Progenitor cell of endocrine pancreas (in vitro differentiated cells): Measurements from ENCODE around the gene VSTM2B. TPM values are rescaled to one million over a fixed set of nuclear protein-coding genes. Genes with fewer than 3 reads are reported as not detected.

Experiments
- DNase-seq: peaks from one replicate; pipeline ENCODE4 v3.0.0; 2021; ENCODE audit warnings: low spot score; ENCODE audit not compliant: unreplicated experiment
- H3K27ac Mint-ChIP-seq: 2 replicates; pipeline ENCODE4 v1.8.0; 2021; ENCODE audit warnings: mild to moderate bottlenecking, moderate library complexity, mixed read lengths
- H3K27me3 Mint-ChIP-seq: 2 replicates; pipeline ENCODE4 v1.8.0; 2021; ENCODE audit warnings: mixed read lengths
- H3K36me3 Mint-ChIP-seq: 2 replicates; pipeline ENCODE4 v1.8.0; 2022; ENCODE audit warnings: mixed read lengths; ENCODE audit not compliant: insufficient read depth
- H3K4me1 Mint-ChIP-seq: 2 replicates; pipeline ENCODE4 v1.8.0; 2021; ENCODE audit warnings: low read depth, mixed read lengths
- H3K4me3 Mint-ChIP-seq: 2 replicates; pipeline ENCODE4 v1.8.0; 2021; ENCODE audit warnings: low read depth, mild to moderate bottlenecking, moderate library complexity, mixed read lengths
- H3K9me3 Mint-ChIP-seq: 2 replicates; pipeline ENCODE4 v1.8.0; 2021; ENCODE audit warnings: low read depth, mixed read lengths
- long read RNA-seq: library from polyadenylated mRNA; unstranded; transcript quantifications from one replicate; pipeline ENCODE4 v2.0.0, GENCODE V29; 2020
- total RNA-seq: library from RNA; stranded (reverse); gene quantifications from 2 replicates; pipeline ENCODE4 v1.2.1, GENCODE V29; 2021
- TF ChIP-seq, protein P1 (sequence below): fragments of 200-600 bp; sonication (generic); IDR thresholded peaks from one replicate; pipeline ENCODE4 v1.5.0; 2021; ENCODE audit warnings: antibody characterized with exemption, mild to moderate bottlenecking; ENCODE audit not compliant: unreplicated experiment

VSTM2B gene
- not detected in 2 replicates for total RNA-seq
- long read RNA-seq: 0 reads

- peak within 1 kb of the TSS; percentile 38 for H3K4me3 Mint-ChIP-seq
- no peaks in the 10 kb centered on the region for H3K9me3 Mint-ChIP-seq
- no peak for DNase-seq
These were observed at the start of gene VSTM2B for GRCh38 chr19:29525901-29526729. Gene VSTM2B (plus strand): TSS chr19:29525994. CDS start chr19:29526584, 590 bp downstream.

DNA sequence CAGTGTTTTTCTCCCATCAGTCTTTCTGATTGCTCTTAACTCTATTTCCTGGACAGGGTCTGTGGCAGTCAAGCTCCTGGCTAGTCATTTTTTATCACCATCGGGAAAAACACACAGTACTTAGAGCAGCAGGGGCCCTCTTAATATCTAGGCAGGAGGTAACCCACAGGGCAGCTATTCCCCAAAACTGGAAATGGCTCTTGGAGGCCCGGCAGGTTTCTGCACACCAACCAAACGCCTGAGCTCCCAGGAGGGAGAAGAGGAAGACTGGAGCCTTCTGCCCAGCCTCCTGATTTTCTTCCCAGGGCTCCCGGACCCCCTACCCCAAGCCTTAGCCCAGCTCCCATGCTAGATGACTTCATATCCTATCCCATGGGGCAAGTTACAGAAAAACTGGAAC is 49.3 kb upstream of the VSTM2B start:
- H3K36me3 Mint-ChIP-seq: no peaks in the 10 kb centered on the region
- peaks cover 32% of the 10 kb centered on the region for H3K27me3 Mint-ChIP-seq
- TF ChIP-seq, protein P1, sequence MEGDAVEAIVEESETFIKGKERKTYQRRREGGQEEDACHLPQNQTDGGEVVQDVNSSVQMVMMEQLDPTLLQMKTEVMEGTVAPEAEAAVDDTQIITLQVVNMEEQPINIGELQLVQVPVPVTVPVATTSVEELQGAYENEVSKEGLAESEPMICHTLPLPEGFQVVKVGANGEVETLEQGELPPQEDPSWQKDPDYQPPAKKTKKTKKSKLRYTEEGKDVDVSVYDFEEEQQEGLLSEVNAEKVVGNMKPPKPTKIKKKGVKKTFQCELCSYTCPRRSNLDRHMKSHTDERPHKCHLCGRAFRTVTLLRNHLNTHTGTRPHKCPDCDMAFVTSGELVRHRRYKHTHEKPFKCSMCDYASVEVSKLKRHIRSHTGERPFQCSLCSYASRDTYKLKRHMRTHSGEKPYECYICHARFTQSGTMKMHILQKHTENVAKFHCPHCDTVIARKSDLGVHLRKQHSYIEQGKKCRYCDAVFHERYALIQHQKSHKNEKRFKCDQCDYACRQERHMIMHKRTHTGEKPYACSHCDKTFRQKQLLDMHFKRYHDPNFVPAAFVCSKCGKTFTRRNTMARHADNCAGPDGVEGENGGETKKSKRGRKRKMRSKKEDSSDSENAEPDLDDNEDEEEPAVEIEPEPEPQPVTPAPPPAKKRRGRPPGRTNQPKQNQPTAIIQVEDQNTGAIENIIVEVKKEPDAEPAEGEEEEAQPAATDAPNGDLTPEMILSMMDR: no peak
- no peaks in the 10 kb centered on the region for H3K4me1 Mint-ChIP-seq
- H3K27ac Mint-ChIP-seq: no peak overlapping the region
- no peak overlapping the region for H3K4me3 Mint-ChIP-seq
- peaks cover 5% of the 10 kb centered on the region for H3K9me3 Mint-ChIP-seq
- DNase-seq: no peak

More at GRCh38 chr19:29525901-29526729, at the start of gene VSTM2B:
- Mint-ChIP-seq H3K4me1 (peaks cover 14% of the 10 kb centered on the region), H3K27me3 (peaks cover 81% of the 10 kb centered on the region), H3K36me3 (no peaks in the 10 kb centered on the region), H3K27ac (no peak within 1 kb of the TSS)
- TF ChIP-seq, protein P1: no peak

GRCh38 chr19:29477831-29478577 is 47.8 kb upstream of the VSTM2B start:
- TF ChIP-seq, protein P1: no peak
- H3K36me3 Mint-ChIP-seq: no peaks in the 10 kb centered on the region
- no peak overlapping the region for H3K4me3 Mint-ChIP-seq
- no peaks in the 10 kb centered on the region for H3K4me1 Mint-ChIP-seq
- DNase-seq: no peak
- peaks cover 34% of the 10 kb centered on the region for H3K27me3 Mint-ChIP-seq
- peaks cover 5% of the 10 kb centered on the region for H3K9me3 Mint-ChIP-seq
- H3K27ac Mint-ChIP-seq: no peak overlapping the region

DNA sequence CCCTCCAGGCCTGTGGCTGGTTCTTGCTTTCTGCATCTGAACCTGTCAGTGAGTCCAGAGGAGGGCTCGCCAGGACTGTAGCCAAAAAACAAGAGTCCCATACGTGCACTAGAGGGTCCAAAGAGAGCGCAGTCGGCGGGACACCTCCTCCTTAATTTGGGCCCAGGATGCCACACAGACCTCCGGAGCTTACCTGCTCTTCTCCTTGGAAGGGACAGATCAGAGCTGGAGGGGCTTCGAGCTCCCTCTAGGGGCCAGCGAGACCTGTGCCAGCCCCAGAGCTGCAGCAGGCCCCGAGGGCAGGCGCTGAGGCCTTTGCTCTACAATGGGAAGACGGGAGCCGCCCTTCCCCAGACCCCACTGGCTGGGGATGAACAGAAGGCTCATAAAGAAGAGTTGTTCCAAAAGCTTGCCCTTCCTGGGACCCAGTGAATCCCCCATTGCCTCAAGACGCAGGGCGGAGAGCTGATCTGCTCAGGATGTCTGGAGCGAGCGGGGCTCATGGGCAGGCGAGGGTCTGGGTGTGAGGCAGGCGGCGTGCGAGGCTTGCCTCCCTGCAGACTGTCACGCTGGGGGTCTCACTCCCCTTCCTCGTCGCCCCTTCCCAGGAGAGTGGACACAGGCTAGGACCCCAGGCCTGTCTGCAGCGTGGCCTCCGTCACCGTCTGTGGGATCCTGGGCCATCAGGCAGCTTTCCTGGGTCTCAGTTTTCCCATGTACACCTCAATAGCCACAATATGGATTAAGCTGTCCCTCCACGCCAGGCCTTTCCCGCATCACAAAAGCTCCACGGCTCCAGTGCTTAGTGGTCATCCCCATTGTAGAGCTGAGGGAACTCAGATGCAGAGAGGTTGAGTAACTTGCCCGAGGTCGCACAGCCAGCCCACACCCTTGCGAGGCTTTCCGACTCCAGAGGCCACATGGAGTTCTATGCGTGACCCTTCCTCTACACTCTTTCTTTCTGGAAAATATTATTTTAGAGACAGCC is 46.9 kb upstream of the VSTM2B start:
- TF ChIP-seq, protein P1: peak; percentile 83
- H3K9me3 Mint-ChIP-seq: peaks cover 5% of the 10 kb centered on the region
- peaks cover 28% of the 10 kb centered on the region for H3K27me3 Mint-ChIP-seq
- H3K4me3 Mint-ChIP-seq: no peak overlapping the region
- no peaks in the 10 kb centered on the region for H3K36me3 Mint-ChIP-seq
- H3K27ac Mint-ChIP-seq: no peak overlapping the region
- H3K4me1 Mint-ChIP-seq: no peaks in the 10 kb centered on the region
- peak; percentile 51 for DNase-seq
